Activated B cell treated with CpG ODN at 0.5 μM for 24 hours (primary cell): ENCODE measurements around the gene EVX2. TPM values are rescaled to one million over a fixed set of nuclear protein-coding genes. Genes with fewer than 3 reads are reported as not detected.

Experiments used
- ATAC-seq: fragments of 200-7000 bp; cut with Tn5 transposase; one replicate; pipeline ENCODE4 v1.10.0; 2021; ENCODE audit warnings: low read depth, mild to moderate bottlenecking, moderate library complexity
- CTCF ChIA-PET: fragments of 350-600 bp; sonication (Branson Sonifier 250); formaldehyde crosslinking; loops from one replicate; lab custom pipeline; 2021; ENCODE audit warnings: antibody characterized with exemption; lab: Charles Lee
- POLR2A ChIA-PET: fragments of 350-600 bp; sonication (Branson Sonifier 250); formaldehyde crosslinking; loops from one replicate; lab custom pipeline; 2021; ENCODE audit warnings: antibody characterized with exemption; lab: Charles Lee
- DNase-seq: peaks from one replicate; pipeline ENCODE4 v3.0.0; 2022
- H3K27ac Mint-ChIP-seq: one replicate; pipeline ENCODE4 v1.8.0; 2020; ENCODE audit warnings: mixed read lengths
- H3K27me3 Mint-ChIP-seq: one replicate; pipeline ENCODE4 v1.8.0; 2021; ENCODE audit warnings: mixed read lengths
- H3K36me3 Mint-ChIP-seq: one replicate; pipeline ENCODE4 v1.8.0; 2021; ENCODE audit warnings: low read depth, mixed read lengths
- H3K4me1 Mint-ChIP-seq: one replicate; pipeline ENCODE4 v1.8.0; 2021; ENCODE audit warnings: mixed read lengths
- H3K4me3 Mint-ChIP-seq: one replicate; pipeline ENCODE4 v1.8.0; 2020; ENCODE audit warnings: mild to moderate bottlenecking, mixed read lengths
- H3K9me3 Mint-ChIP-seq: one replicate; pipeline ENCODE4 v1.8.0; 2020; ENCODE audit warnings: mixed read lengths
- CTCF ChIP-seq: fragments of 200-600 bp; IDR thresholded peaks from one replicate; pipeline ENCODE4 v1.8.0; 2022; ENCODE audit warnings: antibody characterized with exemption, mild to moderate bottlenecking
- intact Hi-C: fragments of 100-400 bp; cut with micrococcal nuclease; formaldehyde crosslinking; loops from one replicate; pipeline ENCODE4 v1.15.1; 2024
- total RNA-seq: library from RNA; stranded (reverse); gene quantifications from 2 replicates; pipeline ENCODE4 v1.2.3, GENCODE V29; 2022

Gene EVX2
- total RNA-seq, 1 donor from 2014 or later = not detected

GRCh38 chr2:176091329-176092258 is 7.8 kb upstream of the EVX2 start:
- CTCF ChIA-PET = no interaction called here
- H3K4me1 Mint-ChIP-seq = peaks cover 15% of the 10 kb centered on the region
- TF ChIP-seq CTCF = no peak
- H3K36me3 Mint-ChIP-seq = no peaks in the 10 kb centered on the region
- H3K9me3 Mint-ChIP-seq = peaks cover 3% of the 10 kb centered on the region
- DNase-seq (no peak), ATAC-seq (no peak)
- peak overlapping the region; percentile 35 for H3K4me3 Mint-ChIP-seq
- POLR2A ChIA-PET = no interaction called here
- H3K27me3 Mint-ChIP-seq = peaks cover 84% of the 10 kb centered on the region
- intact Hi-C loops = loop anchor here (10.0 kb wide), 1 partner anchor 1057 kb away; no protein-coding TSS in a partner anchor
- peak overlapping the region; percentile 24 for H3K27ac Mint-ChIP-seq

- Mint-ChIP-seq H3K36me3 (no peaks in the 10 kb centered on the region), H3K9me3 (peaks cover 3% of the 10 kb centered on the region), H3K27me3 (peaks cover 82% of the 10 kb centered on the region), H3K4me3 (no peak overlapping the region), H3K4me1 (peaks cover 13% of the 10 kb centered on the region), H3K27ac (no peak overlapping the region)
- intact Hi-C loops = loop anchor here (10.0 kb wide), 1 partner anchor 1056 kb away; no protein-coding TSS in a partner anchor
- ATAC-seq (no peak), DNase-seq (no peak)
- no peak for TF ChIP-seq CTCF
- ChIA-PET CTCF (no interaction called here), POLR2A (no interaction called here)
These were observed 7.1 kb upstream of the EVX2 start for GRCh38 chr2:176090862-176091261.

GRCh38 chr2:176089843-176090395 is 6.2 kb upstream of the EVX2 start:
- ChIA-PET CTCF (no interaction called here), POLR2A (no interaction called here)
- no peak overlapping the region for H3K4me3 Mint-ChIP-seq
- no peak overlapping the region for H3K27ac Mint-ChIP-seq
- TF ChIP-seq CTCF = no peak
- intact Hi-C loops = loop anchor here (10.0 kb wide), 1 partner anchor 1055 kb away; no protein-coding TSS in a partner anchor
- H3K9me3 Mint-ChIP-seq = peaks cover 3% of the 10 kb centered on the region
- DNase-seq (no peak), ATAC-seq (no peak)
- H3K27me3 Mint-ChIP-seq = peaks cover 81% of the 10 kb centered on the region
- H3K4me1 Mint-ChIP-seq = peaks cover 13% of the 10 kb centered on the region
- H3K36me3 Mint-ChIP-seq = no peaks in the 10 kb centered on the region

- no peak for DNase-seq
- H3K36me3 Mint-ChIP-seq = no peaks in the 10 kb centered on the region
- no peak overlapping the region for H3K4me3 Mint-ChIP-seq
- peaks cover 3% of the 10 kb centered on the region for H3K9me3 Mint-ChIP-seq
- TF ChIP-seq CTCF = no peak
- peaks cover 13% of the 10 kb centered on the region for H3K4me1 Mint-ChIP-seq
- ChIA-PET POLR2A (no interaction called here), CTCF (no interaction called here)
- H3K27me3 Mint-ChIP-seq = peaks cover 80% of the 10 kb centered on the region
- H3K27ac Mint-ChIP-seq = no peak overlapping the region
- intact Hi-C loops = no loop called here
- no peak for ATAC-seq
These were observed 5.4 kb upstream of the EVX2 start for GRCh38 chr2:176088937-176089842.
